CD14-positive monocyte (primary cell): Measurements from ENCODE around the gene LSS. TPM values are rescaled to one million over a fixed set of nuclear protein-coding genes. Genes with fewer than 3 reads are reported as not detected.
"Not testable (repeated sequence)": the region's sequence is repeated elsewhere in the genome, so short reads cannot be mapped to it uniquely, and the experiment has no call there.

Experiments used
- DNase-seq, 3 donors: peaks; one replicate each; pipeline ENCODE4 v3.0.0-alpha.2; 2011 to 2022
- H2AFZ ChIP-seq: 2 replicates; pipeline ENCODE4 v1.6.0; 2012; ENCODE audit warnings: mild to moderate bottlenecking, low read depth, low read length, inconsistent platforms; ENCODE audit not compliant: insufficient read depth, poor library complexity, severe bottlenecking
- H3K27ac ChIP-seq, 2 donors: 1 replicate in 1 of 2; 2 replicates in 1 of 2; pipeline ENCODE4 v1.5.1; 2012 to 2013; ENCODE audit warnings: low read length in 2 of 2, control low read depth in 1 of 2, inconsistent platforms in 1 of 2, low read depth in 1 of 2, mild to moderate bottlenecking in 1 of 2
- H3K27me3 ChIP-seq, 2 donors: one replicate each; pipeline versions ENCODE4 v1.6.0 to v1.6.1; 2011 to 2013; ENCODE audit warnings: low read length in 2 of 2; ENCODE audit not compliant: control insufficient read depth in 2 of 2, insufficient read depth in 2 of 2
- H3K36me3 ChIP-seq, 2 donors: replicated peaks in 1 of 2; 1 replicate in 1 of 2; 2 replicates in 1 of 2; pipeline versions ENCODE4 v1.5.1 to v1.6.1; 2012 to 2013; ENCODE audit warnings: low read length in 2 of 2, control low read depth in 1 of 2, inconsistent platforms in 1 of 2, mild to moderate bottlenecking in 1 of 2; ENCODE audit not compliant: insufficient read depth in 2 of 2, control insufficient read depth in 1 of 2
- H3K4me1 ChIP-seq, 2 donors: 1 replicate in 1 of 2; 2 replicates in 1 of 2; pipeline versions ENCODE4 v1.5.1 to v1.6.1; 2012 to 2013; ENCODE audit warnings: low read length in 2 of 2, control low read depth in 1 of 2, inconsistent platforms in 1 of 2, mild to moderate bottlenecking in 1 of 2, moderate library complexity in 1 of 2; ENCODE audit not compliant: insufficient read depth in 2 of 2, control insufficient read depth in 1 of 2
- H3K4me2 ChIP-seq: replicated peaks from 2 replicates; pipeline ENCODE3; 2012; ENCODE audit warnings: low read length, moderate library complexity, mild to moderate bottlenecking; ENCODE audit not compliant: poor library complexity, severe bottlenecking; ENCODE audit errors: extremely low read depth
- H3K4me3 ChIP-seq, 3 experiments: fragments of 200-600 bp in 1 of 3; sonication (generic) in 1 of 3; replicated peaks in 1 of 3; 1 replicate in 2 of 3; 2 replicates in 1 of 3; pipeline ENCODE4 v1.5.1; 2011 to 2013; ENCODE audit warnings: low read length in 3 of 3, mild to moderate bottlenecking in 3 of 3, control low read depth in 2 of 3, low read depth in 2 of 3, inconsistent platforms in 1 of 3, moderate library complexity in 1 of 3
- H3K79me2 ChIP-seq: 2 replicates; pipeline ENCODE4 v1.6.0; 2012; ENCODE audit warnings: mild to moderate bottlenecking, control low read depth, inconsistent platforms, low read length, moderate library complexity; ENCODE audit not compliant: insufficient read depth
- H3K9ac ChIP-seq: 2 replicates; pipeline ENCODE4 v1.6.0; 2017; ENCODE audit warnings: low read length, mild to moderate bottlenecking; ENCODE audit not compliant: insufficient read depth, poor library complexity, severe bottlenecking
- H3K9me3 ChIP-seq, 2 donors: replicated peaks in 1 of 2; 1 replicate in 1 of 2; 2 replicates in 1 of 2; pipeline versions ENCODE4 v1.5.1 to v1.6.1; 2012 to 2013; ENCODE audit warnings: low read length in 2 of 2, control low read depth in 1 of 2; ENCODE audit not compliant: control insufficient read depth in 1 of 2, insufficient read depth in 1 of 2
- H4K20me1 ChIP-seq: 2 replicates; pipeline ENCODE4 v1.6.0; 2012; ENCODE audit warnings: mild to moderate bottlenecking, low read length, control low read depth, moderate library complexity; ENCODE audit not compliant: insufficient read depth
- H3K27ac Mint-ChIP-seq, 7 donors: one replicate each; pipeline ENCODE4 v1.8.0; 2020; ENCODE audit warnings: mild to moderate bottlenecking in 7 of 7, mixed read lengths in 7 of 7, moderate library complexity in 6 of 7, inconsistent platforms in 2 of 7
- H3K27me3 Mint-ChIP-seq, 3 donors: one replicate each; pipeline ENCODE4 v1.8.0; 2021 to 2022; ENCODE audit warnings: low read depth in 3 of 3, mild to moderate bottlenecking in 3 of 3, mixed read lengths in 3 of 3, moderate library complexity in 3 of 3, inconsistent platforms in 1 of 3
- H3K36me3 Mint-ChIP-seq, 2 donors: one replicate each; pipeline ENCODE4 v1.8.0; 2020; ENCODE audit warnings: mixed read lengths in 2 of 2, inconsistent platforms in 1 of 2, mild to moderate bottlenecking in 1 of 2
- H3K4me1 Mint-ChIP-seq: one replicate; pipeline ENCODE4 v1.8.0; 2020; ENCODE audit warnings: mild to moderate bottlenecking, mixed read lengths
- H3K4me3 Mint-ChIP-seq, 2 donors: one replicate each; pipeline ENCODE4 v1.8.0; 2020; ENCODE audit warnings: mild to moderate bottlenecking in 2 of 2, mixed read lengths in 2 of 2, moderate library complexity in 1 of 2
- H3K9me3 Mint-ChIP-seq, 7 donors: one replicate each; pipeline ENCODE4 v1.8.0; 2020 to 2022; ENCODE audit warnings: mixed read lengths in 7 of 7, mild to moderate bottlenecking in 6 of 7, moderate library complexity in 6 of 7, inconsistent platforms in 2 of 7
- WGBS: methylation state at CpG from one replicate; pipeline ENCODE4 v1.1.5; 2013; ENCODE audit warnings: missing lambda C conversion rate; ENCODE audit not compliant: insufficient coverage; 5-methylcytosine and 5-hydroxymethylcytosine counted together
- intact Hi-C, 2 donors: fragments of 100-400 bp; cut with micrococcal nuclease; formaldehyde crosslinking; loops; one replicate each; pipeline versions ENCODE4 v1.15.0 to v1.15.1; 2023
- polyA plus RNA-seq, 3 donors: library from polyadenylated mRNA; depleted of rRNA in 1 of 3; unstranded in 2 of 3; stranded (reverse) in 1 of 3; fragments of 300-500 nt in 2 of 3; fragments of >200 nt in 1 of 3; fragmentation: Illumina TruSeq in 2 of 3; gene quantifications; 1 replicate in 2 of 3; 2 replicates in 1 of 3; pipeline ENCODE4 v1.2.3, GENCODE V29; 2012 to 2021
- TF ChIP-seq, protein P1 (sequence below): fragments of 200-600 bp; IDR thresholded peaks from one replicate; pipeline ENCODE4 v1.8.0; 2022; ENCODE audit warnings: antibody characterized with exemption, mild to moderate bottlenecking

Gene LSS
- polyA plus RNA-seq, 3 donors = 4.1 to 20.0 (median 4.9) TPM

DNA sequence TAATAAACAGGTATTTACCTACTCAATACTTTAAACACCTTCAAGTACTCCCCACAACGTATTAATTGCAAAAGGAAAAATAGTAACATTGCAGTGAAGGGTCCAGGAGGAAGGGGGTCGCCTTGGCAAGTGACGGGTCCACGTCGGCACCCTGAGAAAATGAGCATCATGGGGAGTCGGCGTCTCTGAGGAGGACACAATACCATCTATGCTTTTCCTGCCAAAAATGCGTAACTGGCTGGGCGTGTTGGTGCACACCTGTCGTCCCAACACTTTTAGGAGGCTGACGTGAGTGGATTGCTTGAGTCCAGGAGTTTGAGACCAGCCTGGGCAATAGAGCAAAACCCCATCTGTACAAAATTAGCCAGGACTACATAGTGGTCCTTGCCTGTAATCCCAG, 80.5 kb downstream of the LSS start:
- TF ChIP-seq, protein P1, sequence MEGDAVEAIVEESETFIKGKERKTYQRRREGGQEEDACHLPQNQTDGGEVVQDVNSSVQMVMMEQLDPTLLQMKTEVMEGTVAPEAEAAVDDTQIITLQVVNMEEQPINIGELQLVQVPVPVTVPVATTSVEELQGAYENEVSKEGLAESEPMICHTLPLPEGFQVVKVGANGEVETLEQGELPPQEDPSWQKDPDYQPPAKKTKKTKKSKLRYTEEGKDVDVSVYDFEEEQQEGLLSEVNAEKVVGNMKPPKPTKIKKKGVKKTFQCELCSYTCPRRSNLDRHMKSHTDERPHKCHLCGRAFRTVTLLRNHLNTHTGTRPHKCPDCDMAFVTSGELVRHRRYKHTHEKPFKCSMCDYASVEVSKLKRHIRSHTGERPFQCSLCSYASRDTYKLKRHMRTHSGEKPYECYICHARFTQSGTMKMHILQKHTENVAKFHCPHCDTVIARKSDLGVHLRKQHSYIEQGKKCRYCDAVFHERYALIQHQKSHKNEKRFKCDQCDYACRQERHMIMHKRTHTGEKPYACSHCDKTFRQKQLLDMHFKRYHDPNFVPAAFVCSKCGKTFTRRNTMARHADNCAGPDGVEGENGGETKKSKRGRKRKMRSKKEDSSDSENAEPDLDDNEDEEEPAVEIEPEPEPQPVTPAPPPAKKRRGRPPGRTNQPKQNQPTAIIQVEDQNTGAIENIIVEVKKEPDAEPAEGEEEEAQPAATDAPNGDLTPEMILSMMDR = no peak
- Histone ChIP-seq H3K27me3 (no peaks in the 10 kb centered on the region), H4K20me1 (no peaks in the 10 kb centered on the region), H3K4me1 (peaks cover 3 to 4% of the 10 kb centered on the region in 2 donors), H2AFZ (no peak overlapping the region), H3K9ac (no peak overlapping the region), H3K36me3 (no peaks in the 10 kb centered on the region), H3K9me3 (no peaks in the 10 kb centered on the region), H3K79me2 (no peaks in the 10 kb centered on the region), H3K27ac (no peak overlapping the region), H3K4me3 (no peak overlapping the region), H3K4me2 (no peak overlapping the region)
- Mint-ChIP-seq H3K9me3 (peaks cover 0 to 1% (median 0%) of the 10 kb centered on the region in 7 donors), H3K4me3 (no peak overlapping the region), H3K27me3 (peaks cover 2 to 3% (median 3%) of the 10 kb centered on the region in 3 donors), H3K27ac (peak overlapping the region in 1 of 7 donors; percentile 59), H3K36me3 (no peaks in the 10 kb centered on the region), H3K4me1 (peaks cover 7% of the 10 kb centered on the region)
- DNase-seq = no peak
- WGBS = 95% methylated on average over 7 of the region's 11 CpGs
- intact Hi-C loops = no loop called here

DNA sequence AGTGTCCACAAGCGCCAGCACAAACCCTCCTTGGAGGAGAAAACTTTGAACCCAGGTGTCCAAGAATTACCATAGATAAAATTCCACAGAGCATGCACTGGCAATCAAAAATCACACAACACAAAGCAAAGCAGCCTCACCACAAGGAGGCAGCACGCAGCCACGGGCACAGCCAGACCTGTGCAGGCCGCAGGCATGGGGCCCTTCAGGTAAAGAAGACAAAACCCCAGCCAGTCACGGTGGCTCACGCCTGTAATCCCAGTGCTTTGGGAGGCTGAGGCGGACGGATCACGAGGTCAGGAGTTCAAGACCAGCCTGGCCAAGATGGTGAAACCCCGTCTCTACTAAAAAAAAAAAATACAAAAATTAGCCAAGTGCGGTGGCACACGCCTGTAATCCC, 81.1 kb downstream of the LSS start:
- WGBS = 69% methylated on average over 9 of the region's 12 CpGs

More for the DNA sequence above, 81.1 kb downstream of the LSS start:
- H4K20me1 ChIP-seq, H3K4me1 ChIP-seq, H3K27me3 Mint-ChIP-seq, H3K27me3 ChIP-seq, H3K79me2 ChIP-seq, H3K9me3 ChIP-seq, H3K4me3 Mint-ChIP-seq, H3K27ac ChIP-seq, H3K27ac Mint-ChIP-seq, H3K4me3 ChIP-seq, intact Hi-C loops, H2AFZ ChIP-seq, H3K36me3 ChIP-seq, H3K9me3 Mint-ChIP-seq, H3K4me1 Mint-ChIP-seq, H3K36me3 Mint-ChIP-seq, H3K9ac ChIP-seq, H3K4me2 ChIP-seq, DNase-seq: not testable (repeated sequence)
